NCI-H82 treated with DMSO at 0.1 percent for 48 hours (cell line): ENCODE results near the gene KIAA1755.

Experiments used
- DNase-seq: peaks from one replicate; lab custom pipeline; 2025; ENCODE audit not compliant: unreplicated experiment; lab: John Stamatoyannopoulos, UW

KIAA1755 gene

DNA sequence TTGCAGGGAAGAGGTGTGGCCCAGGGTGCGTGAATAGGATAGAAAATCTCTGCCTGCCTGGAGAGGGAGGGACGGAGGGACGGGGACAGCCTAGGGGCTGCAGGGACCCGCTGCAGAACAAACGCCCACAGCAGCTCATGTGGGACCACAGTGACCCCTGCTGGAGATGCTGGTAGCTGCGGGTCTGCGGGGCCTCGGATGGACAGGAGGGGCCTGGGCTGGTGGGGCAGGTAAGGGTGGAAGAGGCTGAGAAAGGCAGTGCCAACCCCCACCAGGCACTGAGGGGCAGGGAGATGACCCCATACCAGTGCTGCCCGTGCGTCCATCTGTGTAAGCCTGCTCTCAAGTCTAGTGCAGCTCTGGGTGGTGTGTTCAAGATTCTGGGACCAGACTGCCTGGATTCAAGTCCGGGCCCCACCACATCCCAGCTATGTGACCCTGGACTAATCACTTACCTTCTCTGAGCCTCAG lies 39.4 kb downstream of the KIAA1755 start:
- DNase-seq = no peak

DNA sequence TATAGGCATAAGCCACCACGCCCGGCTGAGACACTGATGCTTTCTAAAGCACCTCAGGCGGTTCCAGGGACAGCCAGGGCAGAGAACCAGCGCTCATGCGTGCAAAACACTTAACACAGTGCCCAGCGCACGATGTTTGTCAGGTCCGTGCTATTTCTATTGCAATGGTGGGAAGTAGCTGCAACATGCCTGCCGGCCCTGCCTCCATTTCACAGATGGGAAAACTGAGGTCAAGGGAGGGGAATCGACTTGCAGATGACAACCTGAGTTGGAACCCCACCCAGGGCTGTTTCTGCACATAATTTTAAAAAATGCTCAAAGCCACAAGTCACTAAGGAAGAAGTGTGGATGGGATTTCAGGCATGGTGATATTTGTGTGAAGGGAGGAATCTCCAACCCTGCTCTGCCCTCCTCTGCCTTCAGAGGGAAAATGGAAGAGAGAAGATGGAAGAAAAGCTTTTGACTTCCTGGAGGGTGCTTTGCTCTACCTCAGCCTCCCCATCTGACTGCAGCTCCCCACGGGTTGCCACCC lies 39.9 kb downstream of the KIAA1755 start:
- no peak for DNase-seq

DNA sequence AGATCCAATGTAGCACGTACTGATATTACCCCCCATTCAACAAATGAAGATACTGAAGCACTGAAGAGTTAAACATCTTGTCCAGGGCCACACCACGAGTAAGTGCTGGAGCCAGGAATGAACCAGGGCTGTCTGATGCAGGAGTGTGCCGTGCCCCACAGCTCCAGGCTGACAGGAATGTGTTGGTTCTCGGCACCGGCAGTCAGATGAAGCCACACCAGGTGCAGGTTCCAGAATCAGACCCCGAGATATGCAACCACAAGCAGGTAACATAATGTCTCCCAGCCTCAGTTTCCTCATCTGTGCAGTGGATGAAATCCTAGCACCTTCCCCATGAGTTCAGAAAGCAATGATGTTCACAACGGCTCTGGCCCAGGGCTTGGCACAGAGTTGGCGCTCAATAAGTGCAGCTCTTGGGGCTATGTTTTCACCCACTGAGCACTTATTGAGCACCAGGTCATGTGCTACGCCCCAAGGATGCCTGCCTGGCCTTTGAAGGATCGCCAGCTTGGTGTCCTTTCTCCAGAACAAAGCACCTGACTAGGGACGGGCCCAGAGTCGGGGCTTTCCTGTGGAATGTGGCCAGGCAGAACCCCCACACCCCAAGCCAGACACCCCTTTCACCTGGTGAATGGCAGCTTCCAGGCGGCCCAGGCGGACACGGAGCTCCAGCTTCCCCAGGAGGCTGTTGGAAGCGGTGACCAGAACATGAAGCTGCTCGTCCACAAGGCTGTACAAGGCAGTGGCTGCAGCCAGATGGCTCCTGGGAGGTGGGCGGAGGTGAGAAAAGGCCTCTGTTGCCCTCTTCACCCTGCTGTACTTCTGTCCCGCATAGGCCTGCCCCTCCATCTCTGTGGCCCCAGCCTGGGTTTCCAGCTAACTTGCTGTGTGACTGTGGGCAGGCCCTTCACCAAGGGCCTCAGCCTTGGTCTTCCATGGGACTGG lies 41.3 kb downstream of the KIAA1755 start:
- no peak for DNase-seq

DNA sequence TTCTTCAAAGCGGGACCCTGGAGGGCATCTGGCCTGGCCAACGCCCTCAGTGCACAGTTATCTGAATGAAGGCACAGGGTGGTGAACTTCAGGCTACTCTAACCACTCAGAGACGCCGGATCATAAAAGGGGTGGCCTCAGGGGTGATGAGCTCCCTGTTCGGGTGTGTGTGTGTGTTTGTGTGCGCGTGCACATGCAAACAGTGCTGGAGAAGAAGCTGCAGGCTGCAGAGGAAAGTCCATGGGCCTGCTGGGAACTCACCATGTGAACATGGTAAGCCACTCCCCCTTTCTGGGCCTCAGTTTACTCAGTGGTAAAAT lies 42.0 kb downstream of the KIAA1755 start:
- no peak for DNase-seq

DNA sequence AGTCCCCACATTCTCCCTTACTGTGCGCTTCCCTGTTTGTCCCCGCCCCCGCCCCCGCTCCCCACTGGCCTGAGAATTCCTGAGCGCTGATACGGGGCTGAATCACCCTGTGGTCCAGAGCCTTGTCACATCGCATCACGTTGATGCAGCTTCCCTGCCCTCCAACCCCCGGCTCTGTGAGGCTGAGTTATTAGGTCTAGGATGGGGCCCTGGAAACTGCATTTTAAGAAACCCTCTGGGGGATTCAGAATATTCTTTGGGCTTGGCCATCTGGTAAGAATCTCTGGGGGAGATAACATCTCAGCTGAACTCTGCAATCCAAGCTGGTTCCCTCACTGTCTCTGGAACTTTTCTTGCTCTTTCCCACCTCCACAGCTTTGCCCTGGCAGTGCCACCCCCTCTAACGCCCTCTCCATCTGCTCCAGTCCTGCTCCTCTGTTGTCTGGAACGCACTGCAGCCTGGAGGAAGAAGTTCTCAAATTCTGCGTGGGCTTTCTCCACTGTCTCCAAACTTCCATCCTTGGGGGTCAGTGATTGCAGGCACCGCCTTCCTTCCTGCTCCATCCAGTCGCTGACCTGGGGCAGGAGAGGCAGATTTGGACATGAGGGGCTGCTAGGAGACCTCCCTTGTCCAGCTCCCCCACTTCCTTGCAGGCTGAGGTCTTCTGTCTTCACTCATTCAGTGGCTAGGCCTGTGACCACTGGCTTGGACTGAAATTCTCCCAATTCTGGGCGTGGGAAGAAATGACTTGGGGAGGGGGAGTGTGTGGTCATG lies 42.6 kb downstream of the KIAA1755 start:
- no peak for DNase-seq

DNA sequence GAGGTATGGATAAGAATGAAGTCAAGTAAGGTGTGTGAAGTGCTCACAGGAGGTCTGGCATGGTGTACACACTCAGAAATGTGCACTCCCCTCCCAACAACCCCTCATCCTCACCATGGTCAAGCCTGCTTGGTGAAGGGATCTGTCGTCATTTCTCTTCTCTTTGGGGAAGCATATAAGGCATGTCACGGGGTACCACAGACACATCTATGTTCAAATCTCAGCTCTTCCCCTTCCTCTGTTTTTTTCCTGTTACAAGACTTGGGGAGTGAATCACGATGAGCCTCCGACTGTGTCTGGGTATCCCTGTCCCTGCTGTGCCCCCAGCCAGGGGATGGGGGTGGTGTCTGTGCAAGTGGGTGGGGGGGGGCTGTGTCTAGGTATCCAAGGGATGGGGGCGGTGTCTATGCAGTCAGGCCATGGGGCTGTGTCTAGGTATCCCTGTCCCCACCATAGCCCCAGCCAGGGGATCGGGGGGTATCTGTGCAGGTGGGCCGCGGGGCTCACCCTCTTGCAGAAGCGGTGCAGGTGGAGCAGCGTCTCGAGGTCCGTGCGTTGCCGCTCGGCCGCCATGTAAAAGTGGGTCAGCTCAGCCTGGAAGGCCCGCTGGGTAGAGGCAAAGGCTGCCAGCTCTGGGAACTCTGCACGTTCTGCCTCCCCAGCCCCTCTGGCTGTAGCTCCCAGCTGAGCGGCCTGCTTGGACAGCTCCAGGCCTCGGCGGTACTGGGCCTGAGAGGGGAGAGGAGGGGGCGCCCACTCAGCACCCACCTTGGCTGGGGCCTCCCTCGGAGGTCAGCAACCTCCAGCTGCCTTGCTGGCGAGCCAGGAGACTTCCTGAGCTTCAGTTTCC lies 43.6 kb downstream of the KIAA1755 start:
- DNase-seq = no peak

DNA sequence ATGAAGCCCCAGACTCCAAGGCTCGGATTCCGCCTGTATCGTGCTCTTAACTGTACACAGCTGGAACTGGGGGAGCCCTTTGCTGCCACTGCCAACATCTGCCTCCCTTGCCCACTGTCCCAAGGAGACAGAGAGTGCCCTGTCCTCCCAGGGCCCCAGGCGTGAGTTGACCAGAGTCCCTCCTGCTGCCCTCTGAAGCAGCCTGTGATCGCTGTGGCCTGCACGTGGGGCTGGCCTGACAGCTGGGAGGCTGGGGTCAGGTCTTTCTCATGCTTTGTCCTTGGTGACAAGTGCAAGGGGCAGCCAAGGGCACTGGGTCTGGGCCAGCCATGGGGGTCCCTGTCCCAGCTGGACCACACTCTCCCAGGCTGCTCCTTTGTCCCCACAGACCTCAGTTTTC lies 44.3 kb downstream of the KIAA1755 start:
- DNase-seq = no peak

DNA sequence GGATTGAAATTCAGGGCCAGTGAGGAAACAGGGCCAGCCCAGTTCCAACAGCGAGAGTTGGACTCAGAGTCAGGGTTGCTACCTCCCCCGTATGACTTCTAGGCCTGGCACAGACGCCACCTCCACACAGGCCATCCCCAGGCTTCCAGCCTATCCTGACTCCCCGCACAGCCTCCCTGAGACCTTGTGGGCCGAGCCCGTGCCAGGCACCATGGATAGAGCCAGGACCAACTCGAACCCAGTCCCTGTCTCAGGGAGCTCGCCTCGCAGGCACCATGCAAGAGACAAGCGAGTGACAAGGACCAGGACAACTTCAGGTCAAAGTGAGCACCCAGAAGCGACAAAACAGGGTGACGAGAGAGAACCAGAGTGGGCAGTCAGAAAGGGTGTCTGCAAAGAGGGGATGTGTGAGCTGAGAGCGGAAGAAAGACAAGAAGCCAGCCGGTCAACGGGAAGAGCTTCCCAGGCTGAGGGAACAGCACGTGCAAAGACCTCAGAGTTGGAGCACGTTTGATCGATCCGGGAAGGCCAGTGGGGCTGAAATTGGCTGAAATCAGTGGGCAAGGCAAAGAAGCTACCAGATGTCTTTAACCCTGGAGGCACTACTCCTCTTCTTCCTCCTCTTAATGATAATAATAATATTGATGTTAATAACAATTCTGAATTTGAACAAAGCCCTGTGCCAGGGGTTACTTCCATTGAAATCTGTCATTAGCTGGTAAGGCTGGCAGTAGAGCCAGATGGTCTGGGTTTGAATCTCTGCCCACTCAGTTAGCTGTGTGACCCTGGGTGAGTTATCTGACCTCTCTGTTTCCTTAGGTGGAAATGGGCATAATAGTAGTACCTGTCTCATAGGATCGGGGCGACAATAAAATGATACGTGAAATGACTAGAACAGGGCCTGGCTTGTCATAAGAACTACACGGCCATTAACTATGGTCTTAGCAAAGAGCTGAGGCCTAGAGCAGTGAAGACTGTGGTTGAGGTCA lies 45.0 kb downstream of the KIAA1755 start:
- DNase-seq = no peak

DNA sequence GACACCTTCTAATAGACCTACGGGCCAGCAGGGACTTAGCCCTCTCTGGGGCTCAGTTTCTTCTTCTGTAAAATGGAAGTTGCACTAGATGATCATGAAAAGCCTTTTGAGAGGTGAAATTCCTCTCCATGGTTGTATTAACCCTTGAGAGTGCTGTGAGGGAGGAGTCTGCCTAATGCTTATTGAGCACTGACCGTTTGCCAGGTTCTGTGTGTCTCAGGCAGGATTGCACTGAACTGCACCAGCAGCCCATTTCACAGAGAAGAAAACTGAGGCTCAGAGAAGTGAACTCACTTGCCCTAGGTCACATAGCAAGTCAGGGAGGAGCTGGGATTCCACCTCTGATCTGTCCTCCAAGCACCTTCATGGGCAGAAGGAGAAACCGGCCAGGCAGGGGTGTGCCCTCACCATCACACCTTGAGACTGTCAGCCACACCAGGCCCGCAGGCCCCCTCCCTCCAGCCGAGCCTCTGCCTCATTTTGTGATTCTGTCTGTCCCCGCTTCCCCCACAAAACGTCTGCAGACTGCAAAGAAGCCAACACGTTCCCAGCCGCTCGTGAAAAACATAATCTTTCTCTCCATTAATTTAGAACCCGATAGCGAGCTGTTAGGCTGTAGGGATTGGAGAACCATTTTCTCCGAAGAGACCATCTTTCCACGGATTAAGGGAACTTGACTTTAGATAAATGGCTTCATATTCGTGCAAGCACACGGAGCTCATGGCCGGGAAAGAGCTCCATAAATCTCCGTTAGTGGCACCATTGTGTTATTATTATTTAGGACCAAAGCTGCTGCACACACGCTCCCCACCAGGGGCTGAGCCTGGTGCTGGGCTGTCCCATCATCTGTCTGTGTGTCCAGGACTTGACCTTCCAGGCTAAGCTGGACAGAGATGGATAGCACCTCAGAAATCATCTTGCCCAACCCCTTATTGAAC lies 46.0 kb downstream of the KIAA1755 start:
- no peak for DNase-seq

DNA sequence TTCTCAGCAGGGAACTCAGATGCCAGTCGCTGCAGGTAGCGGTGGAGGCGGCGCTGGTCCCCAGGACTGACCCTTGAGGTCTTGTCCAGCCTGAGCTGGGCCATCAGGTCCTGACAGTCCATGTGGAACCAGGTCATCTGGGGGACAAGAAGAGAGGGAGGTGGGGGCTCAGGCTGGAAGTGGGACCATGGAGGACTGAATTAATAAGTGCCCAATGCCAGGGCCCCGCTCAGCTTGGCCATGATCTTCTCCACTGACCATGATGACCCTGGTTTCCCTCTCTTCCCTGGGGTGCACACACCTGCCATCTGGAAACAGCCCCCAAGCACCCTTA lies 47.0 kb downstream of the KIAA1755 start:
- no peak for DNase-seq

DNA sequence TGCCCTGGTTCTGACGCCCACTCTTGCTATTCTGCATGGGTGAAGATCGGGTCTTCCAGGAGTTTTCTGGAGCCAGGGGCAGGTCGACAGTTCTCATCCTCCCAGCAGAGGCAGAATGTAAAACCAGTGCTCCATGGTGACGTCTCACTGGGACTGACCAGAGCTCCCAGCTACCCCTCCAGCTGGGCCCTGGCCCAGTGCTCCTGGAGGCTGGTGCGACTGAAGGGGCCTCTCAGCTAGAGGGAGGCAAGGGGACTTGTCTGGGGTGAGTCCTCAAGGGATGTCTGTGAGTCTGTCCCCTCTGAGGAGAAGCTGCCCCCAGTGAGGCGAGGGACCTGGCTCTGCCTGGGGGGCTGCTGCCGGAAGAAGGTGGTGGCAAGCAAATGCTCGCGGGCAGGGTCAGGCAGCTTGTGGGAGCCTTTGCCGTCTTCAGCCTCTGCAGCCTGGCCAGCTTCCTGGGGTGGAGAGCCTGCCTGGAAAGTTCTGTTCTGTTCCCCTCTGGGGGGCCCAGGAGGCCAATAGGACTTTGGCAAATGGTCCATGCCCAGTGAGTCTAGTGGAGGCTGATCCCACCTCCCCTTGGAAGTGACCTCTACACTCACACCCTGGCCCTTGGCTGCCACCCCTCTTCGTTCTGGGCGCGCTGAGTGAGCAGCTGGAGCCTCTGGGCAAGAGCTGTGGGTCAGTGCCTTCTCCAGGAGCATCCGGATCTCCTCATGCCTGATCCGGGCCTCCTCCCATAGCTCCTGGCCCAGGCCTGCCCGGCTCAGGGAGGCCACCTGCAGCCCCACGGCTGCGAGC lies 47.5 kb downstream of the KIAA1755 start:
- no peak for DNase-seq

DNA sequence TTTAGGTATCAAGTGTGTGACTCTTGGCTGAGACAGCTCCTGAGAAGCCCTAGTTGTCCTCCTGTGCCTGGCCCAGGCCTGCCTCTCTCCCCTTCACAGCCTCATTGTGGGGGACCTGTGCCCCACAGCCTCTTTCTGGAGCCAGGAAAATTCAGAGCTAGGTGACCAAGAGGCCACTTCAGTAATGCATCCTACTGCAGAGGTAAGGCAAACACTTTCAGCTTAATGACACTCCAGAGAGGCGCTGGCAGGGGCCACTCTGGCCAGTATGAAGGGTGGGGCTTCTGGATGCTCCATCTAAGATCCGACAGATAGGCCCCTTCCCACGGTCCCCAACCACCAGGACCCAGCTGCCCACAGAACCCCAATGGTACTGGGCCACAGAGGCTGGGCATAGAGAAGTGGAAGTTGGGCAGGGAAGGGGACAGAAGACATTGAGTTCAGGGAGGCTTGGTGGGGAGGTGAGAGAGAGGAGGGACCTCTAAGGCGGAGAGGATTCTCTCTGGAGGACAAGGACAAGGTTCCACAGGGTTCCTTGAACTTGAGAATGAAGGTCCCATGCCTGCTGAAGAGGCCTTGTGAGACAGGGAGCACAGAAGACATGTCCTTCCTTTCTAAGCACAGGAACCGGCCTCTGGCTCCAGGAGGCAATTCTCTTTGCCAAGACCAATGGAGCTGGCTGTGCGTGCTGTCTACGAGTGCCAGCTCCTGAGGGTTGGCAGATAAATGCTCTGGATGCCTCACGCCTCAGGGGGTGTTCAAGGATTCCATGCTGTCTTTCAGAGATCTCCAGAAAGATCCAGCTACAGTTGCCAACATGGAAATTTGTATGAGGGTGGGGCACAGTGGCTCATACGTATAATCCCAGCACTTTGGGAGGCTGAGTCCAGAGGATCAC lies 49.1 kb downstream of the KIAA1755 start:
- no peak for DNase-seq

DNA sequence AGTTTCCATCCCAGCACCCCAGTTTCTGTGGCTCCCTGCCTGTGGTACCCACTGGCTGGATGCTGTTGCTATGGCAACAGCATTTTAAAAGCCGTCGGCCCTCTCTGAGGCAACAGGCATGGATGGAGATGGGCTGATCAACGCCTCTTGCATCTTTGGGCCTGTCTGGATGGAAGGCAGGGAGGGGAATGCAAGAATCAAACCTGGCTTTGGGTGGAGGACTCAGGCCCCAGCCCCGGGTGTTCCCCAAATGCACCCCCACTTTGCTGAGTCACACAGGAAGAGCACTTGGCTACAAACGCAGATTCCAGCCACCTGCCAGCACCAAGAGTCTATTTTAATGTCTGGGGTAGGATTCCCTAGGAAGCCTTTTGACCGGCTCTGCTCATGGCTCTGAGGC lies 49.8 kb downstream of the KIAA1755 start:
- no peak for DNase-seq

DNA sequence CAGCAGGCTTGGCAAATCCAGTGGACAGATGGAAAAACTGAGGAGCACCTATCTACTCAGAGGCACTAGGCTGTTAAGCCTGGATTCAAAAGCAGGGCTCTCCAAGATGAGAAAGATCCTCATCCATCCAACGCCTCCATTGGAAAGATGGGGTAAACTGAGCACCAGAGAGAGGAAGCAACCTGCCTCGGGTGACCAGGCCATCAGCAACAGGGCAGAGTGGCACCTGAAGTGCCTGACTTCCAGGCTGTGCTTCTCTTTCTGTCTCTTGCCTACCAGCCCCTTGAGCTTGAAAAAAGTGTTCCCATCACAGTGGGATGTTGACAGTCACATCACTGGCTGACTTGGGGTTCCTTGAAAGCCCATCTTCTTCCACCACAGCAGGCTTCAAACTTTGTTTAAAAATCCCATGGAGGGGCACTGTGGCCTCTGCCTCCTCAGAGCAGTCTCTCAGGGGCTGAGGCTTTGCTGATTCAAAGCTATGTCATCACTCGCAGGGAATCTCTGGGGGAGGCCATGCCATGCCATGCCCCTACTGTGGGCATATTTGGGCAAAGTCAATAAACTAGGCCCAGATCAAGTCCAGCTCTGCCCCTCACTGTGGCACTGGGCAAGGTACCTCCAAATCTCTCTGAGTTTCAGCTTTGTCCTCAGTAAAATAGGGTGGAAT lies 50.7 kb downstream of the KIAA1755 start:
- no peak for DNase-seq

DNA sequence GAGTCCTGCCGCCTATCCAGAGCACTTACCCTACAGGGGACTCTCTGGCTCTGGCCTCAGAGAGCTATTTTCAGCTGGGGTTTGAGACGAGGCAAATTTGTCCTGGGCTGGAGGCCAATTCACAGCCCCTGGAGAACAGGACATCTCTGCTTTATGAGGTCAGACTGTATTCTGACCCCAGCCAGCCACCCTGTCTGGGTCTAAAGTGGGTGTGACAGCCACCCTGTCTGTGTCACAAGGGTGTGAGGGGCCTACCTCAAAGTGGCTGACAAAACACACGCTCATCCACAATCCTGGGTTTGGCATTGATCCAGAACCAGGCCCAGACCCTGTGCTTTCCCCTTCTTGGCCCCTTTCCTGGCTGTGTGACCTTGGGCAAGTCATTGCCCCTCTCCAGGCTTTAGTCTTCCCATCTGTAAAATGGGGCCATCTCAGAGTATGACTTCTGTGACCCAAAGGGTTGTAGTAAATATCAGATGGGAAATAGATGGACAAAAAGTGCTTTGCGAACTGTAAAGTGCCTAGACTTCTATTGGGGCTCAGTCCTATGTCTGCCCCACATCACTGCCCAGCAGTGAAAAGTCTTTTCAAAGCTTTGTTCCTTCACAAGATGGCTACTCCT lies 51.4 kb downstream of the KIAA1755 start:
- DNase-seq = no peak

DNA sequence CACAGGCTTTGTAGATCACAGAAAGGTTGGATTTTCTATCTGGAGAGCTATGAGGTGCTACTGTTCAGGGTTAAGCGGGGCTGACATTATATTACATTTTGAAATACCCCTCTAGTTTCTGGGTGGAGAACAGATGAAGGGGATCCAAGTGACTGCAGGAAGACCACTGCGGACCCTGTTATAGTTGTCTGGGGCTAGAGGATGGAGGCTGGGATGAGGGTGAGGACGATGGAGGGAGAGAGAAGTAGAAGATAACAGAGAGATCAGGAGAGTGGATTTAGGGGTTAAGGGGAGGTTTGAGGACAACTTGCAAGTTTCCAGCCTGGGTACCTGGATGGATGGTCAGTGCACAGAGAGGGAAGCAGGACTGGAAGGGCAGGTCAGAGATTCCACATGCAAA lies 52.0 kb downstream of the KIAA1755 start:
- no peak for DNase-seq
